Activated gamma-delta T cell treated with anti-CD3 and anti-CD28 coated beads, Interleukin-2, amount 50 U/mL, for 16 hours (primary cell): Measurements from ENCODE around the gene C16orf96.
"Not testable (repeated sequence)": the region's sequence is repeated elsewhere in the genome, so short reads cannot be mapped to it uniquely, and the experiment has no call there.

Experiments used
- DNase-seq: peaks from one replicate; pipeline ENCODE4 v3.0.0-alpha.2; 2020; ENCODE audit warnings: low read depth

Gene C16orf96

DNA sequence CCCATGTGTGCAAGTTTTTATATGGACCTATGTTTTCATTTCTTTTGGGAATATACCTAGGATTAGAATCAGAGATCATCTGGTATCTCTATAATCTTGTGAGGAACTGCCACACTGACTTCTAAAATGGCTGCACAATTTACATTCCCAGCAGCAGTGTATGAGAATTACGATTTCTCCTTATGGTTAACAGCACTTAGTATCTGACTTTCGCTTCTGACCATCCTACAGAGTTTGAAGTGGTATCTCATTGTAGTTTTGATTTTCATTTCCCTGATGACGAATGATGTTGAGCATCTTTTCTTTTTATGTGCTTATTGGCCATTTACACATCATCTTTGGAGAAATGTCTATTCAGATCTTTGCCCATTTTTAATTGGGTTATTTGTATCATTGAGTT, 10.0 kb downstream of the C16orf96 start:
- no peak for DNase-seq

GRCh38 chr16:4570086-4570485, 13.9 kb downstream of the C16orf96 start:
- no peak for DNase-seq

DNA sequence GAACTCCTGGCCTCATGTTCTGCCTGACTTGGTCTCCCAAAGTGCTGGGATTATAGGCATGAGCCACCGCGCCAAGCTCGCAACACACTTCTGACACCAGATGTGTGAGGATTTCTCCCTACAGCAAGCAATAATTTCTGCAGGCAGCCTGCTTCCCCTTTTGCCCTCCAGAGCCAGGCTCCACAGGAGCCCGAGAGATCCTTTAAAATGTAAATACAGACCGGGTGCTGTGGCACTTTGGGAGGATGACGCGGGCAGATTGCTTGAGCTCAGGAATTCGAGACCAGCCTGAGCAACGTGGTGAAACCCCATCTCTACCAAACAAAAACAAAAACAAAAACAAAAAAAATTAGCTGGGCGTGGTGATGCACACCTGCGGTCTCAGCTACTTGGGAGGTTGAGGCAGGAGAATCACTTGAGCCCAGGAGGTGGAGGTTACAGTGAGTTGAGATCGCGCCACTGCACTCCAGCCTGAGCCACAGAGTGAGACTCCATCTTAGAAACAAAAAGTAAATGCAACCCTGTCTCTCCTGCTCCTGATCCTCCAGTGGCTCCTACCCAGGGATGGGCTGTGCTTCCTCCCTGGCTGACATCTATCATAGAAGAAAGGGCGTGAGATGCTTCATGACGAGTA, 14.7 kb downstream of the C16orf96 start:
- DNase-seq = no peak

DNA sequence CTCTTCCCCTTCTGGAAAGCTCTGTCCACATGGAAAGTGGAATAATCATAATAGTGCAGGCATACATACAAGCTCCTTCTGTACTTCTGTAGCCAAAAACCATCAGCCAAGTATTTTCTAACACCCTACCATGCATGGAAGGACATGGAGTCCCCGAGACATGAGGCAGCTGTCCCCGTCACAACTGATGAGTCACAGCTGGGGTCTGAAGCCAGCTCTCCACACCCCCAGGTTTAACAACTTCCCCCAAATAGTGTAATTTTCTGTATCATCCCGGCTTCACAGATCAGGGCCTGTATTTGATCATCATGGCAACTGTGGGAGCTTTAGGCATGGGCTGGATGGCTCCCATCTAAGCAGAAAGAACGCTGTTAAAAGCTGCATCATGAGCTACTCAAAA, 16.6 kb downstream of the C16orf96 start:
- no peak for DNase-seq

DNA sequence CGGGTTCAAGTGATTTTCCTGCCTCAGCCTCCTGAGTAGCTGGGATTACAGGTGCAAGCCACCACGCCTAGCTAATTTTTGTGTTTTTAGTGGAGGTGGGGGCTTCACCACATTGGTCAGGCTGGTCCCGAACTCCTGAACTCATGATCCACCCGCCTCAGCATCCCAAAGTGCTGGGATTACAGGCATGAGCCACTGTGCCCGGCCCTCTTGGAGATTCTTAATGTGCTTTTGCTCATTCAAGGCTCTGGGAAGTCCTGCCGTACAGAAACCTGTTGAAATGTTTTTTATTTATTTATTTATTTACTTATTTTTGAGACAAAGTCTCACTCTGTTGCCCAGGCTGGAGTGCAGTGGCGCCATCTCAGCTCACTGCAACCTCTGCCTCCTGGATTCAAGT, 17.8 kb downstream of the C16orf96 start:
- DNase-seq = not testable (repeated sequence)

- DNase-seq = no peak
These were observed 19.0 kb downstream of the C16orf96 start for GRCh38 chr16:4574919-4575705.

- no peak for DNase-seq
These were observed 19.9 kb downstream of the C16orf96 start for GRCh38 chr16:4576008-4576407.

DNA sequence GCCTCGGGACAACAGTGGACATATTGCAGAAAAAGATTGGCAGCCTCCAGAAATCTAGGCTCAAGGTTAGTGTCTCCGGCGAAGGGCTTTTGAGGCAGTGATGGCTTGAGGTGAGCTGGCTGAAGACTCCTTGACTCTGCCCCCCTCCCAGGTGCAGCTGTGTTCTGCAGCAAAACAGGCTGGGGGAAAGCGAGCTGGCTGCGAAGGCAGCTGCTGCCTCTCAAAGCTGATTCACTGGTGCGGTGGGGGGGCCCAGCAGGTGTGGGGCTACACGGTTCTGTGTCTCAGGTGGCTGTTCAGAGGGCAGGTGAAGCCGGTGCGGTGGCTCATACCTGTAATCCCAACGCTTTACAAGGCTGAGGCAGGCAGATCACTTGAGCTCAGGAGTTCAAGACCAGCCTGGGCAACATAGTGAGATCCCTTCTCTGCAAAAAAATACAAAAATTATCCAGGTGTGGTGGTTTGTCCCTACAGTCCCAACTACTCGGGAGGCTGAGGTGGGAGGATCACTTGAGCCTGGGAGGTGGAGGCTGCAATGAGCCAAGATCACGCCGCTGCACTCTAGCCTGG, 22.9 kb downstream of the C16orf96 start:
- DNase-seq = no peak

GRCh38 chr16:4580250-4580649, 24.1 kb downstream of the C16orf96 start:
- no peak for DNase-seq

DNA sequence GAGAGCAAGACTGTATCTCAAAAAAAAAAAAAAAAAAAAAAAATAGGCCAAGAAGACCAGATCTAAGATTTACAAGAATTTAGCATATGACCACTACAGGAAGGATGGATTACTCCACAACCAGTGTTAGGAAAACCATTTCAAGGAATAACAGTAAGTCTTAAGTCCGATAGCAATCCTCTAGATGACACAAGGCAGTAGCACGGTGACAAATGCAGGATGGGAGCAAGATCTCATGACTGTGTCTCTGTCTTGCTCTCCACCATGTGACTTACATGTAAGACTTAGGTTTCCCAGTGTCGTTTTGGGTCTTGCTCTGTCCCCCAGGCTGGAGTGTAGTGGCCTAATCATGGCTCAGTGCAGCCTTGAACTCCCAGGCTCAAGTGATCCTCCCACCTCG, 27.8 kb downstream of the C16orf96 start:
- DNase-seq = no peak

DNA sequence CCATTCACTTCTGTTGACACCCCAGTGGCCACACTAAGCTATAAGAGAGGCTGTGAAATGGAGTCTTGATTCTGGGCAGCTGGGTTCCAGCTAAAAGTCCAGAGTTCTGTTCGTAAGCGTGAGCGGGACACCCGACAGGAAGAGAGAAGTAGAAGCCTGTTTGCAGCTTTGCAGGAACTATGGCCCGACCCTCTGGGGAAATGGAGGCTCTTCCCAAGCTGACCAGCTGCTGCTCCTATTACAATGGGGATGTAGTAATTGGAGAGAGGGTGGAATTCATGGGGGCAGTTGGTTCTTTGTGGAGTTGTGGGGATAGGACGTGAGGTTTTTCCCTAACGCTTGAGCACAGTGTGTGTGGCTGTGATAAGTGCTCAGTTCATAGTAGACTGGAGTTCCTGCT, 30.2 kb downstream of the C16orf96 start:
- DNase-seq = no peak

DNA sequence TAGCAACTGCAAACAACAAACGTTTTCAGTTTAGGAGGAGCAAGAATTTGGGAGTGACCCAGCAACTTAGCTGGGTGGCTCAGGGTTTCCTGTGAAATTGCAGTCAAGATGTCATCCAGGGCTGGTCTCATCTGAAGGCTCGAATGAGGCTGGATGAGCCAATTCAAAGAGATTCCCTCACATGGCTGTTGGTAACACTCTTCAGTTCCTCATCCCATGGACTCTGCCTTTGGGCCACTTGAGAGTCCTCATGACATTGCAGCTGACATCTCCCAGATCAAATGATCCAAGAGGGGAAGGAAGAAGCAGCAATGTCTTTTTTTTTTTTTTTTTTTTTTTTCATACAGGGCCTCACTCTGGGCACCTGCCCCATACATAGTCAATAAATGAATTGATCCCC, 32.2 kb downstream of the C16orf96 start:
- no peak for DNase-seq

DNA sequence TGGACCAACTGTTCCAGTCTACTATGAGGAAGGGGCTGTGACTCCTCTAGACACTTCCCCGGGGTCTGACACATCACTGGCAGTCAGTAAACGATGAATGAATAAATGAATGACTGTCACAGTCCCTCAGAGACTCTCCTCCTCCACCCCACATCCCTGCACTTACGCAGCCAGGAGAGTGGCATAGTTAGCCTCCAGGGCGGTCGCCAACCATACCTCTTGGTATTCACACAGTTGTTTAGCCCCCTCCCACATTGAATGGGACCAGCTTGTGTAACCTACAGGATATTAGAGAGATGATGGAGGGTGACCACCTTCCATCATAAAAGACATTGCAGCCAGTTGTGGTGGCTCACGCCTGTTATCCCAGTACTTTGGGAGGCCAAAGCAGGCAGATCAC, 32.8 kb downstream of the C16orf96 start:
- no peak for DNase-seq

DNA sequence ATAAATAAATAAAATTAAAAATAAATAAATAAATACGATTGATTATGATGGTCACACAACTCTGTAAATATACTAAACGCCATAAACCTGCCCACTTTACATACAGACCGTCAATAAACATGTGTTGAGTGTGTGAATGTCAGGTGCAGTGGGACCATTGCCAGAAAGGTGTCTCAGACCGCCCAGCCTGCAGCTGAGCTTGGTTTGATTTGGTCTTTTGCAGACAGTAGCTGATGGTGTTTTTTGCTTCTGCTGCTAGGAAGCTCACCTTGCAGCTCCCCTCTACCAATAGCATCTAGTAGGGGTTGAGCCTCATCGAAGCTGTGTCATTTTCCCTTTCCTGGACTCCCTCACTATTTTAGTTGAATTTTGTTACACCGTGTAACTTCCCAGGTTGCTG, 35.1 kb downstream of the C16orf96 start:
- no peak for DNase-seq

DNA sequence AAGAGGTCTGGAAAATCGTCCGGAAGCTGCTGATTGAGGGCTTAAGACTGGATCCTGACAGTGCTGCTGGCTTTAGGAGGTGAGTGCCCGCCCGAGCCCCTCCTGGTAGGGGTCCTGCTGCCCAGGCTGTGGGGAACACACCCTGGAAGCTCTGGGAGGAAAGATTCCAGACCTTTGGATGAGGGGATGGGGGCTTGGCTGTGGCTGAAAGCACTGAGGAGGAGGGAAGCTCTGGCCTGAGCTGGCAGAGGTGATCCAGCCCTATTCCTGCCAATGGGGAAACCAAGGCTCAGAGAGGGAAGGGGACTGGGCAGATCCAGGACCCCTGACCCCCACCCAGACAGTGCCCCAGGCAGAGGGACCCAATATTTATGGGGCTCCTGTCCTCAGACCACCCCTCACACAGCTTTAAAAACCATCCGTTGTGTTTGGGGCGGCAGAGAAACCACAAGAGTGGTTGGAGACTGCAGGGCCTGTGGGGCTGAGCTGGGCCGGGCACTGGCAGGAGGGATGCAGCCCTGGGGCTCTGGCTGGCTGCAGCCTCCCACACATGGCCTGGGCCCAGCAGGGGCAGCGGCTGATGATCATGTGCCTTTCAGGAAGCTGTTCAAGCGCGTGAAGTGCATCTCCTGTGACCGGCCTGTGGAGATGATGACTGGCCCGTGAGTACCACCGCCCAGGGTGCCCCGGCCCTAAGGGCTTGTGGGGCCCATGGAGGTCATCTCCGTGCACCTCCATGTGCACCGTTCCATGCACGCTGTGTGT, 35.7 kb downstream of the C16orf96 start:
- no peak for DNase-seq

DNA sequence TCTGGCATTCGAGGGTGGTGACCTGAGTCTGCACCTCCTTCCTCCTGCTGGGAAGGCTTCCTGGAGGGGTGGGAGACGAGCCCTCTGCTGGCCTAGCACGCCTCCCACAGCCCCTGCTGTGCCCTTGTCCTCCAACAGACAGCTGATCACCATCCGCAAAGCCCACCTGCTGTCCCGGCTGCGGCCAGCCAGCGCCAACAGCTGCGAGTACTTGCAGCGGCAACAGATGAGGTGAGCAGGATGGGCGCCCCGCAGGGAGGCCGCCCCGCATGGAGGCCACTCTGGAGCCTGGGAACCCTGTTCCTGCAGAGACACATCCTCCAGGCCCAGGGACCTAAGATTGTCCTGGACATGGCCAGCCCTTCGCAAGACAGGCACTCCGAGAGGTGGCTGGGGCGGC, 36.9 kb downstream of the C16orf96 start:
- no peak for DNase-seq

DNA sequence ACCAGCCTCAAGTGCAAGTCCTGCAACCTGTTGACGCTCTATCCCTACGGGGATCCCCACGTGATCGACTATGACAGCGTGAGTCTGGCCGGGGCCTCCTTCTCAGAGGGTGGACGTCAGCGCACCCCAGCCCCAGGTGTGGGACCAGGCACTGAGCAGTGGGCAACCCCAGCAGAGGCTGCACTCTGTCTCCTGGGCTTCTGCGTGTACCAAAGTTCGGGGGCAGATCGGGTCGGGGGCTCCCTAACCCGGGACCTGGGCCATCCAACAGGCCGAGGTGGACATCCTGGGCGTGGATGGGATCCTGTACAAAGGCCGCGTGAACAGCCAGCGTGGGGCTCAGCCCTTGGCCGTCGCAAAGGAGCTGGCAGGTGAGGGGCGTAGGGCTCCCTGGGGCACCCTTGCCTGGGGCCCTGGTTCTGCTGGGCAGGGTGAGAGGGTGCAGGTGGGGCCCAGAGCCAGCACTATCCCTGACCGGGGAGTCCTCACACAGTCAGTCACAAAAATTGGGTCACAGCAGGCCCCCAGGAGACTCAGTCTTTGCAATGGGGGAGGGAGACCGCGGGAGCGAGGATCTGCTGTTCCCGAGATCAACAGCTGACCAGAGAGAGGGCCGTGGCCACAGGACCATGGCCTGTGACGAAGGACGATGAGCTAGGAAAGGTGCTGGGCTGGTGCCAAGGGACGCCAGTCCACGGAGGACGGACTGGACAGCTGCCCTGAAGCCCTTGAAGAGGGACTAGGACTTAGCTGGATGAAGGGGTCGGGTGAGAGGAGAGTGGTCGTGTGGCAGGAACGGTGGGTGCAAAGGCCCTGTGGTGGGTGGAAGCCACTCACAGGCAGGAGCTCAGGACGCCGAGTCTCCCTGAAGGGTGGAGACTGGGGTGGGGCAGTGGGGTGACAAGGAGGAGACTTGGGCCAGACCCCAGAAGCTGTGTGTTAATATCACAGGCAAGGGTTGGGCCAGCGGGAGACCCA, 38.6 kb downstream of the C16orf96 start:
- no peak for DNase-seq

- DNase-seq = no peak
These were observed 41.0 kb downstream of the C16orf96 start for GRCh38 chr16:4597174-4597573.

DNA sequence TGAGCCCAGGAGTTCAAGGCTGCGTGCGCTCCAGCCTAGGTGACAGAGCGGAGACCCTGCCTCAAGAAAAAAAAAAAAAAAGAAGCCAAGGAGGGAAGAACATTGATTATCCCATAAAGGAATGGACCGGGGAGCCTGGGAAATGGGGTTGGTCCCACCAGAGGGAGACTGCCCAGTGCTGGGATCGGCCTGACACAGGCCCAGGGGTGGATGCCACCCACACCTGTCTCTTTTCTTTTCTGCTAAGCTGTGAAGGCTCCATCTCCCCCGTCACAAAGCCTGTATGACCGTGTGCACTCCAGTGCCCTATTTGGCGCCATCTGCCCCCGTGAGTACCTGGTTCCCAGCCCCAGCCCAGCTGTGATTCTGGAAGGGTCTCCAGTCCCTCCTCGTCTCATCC, 42.9 kb downstream of the C16orf96 start:
- DNase-seq = no peak

DNA sequence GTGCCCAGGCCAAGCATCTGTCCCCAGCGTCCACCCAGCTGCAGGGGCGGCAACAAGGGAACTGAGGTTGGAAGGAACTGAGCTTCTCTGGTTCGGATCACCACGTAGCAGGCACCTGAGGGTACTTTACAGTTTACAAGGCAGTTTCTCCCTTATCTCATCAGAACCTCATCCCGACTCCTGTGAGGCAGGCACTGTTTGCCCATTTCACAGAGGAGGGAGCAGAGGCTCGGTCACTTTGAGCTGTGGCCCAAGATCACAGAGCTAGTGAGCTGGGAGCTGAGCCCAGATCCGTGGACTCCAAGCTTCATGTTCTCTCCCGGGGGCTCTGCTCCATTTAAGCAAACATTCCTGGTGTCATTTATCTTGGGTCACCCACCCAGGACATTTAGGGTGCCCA, 43.4 kb downstream of the C16orf96 start:
- no peak for DNase-seq

DNA sequence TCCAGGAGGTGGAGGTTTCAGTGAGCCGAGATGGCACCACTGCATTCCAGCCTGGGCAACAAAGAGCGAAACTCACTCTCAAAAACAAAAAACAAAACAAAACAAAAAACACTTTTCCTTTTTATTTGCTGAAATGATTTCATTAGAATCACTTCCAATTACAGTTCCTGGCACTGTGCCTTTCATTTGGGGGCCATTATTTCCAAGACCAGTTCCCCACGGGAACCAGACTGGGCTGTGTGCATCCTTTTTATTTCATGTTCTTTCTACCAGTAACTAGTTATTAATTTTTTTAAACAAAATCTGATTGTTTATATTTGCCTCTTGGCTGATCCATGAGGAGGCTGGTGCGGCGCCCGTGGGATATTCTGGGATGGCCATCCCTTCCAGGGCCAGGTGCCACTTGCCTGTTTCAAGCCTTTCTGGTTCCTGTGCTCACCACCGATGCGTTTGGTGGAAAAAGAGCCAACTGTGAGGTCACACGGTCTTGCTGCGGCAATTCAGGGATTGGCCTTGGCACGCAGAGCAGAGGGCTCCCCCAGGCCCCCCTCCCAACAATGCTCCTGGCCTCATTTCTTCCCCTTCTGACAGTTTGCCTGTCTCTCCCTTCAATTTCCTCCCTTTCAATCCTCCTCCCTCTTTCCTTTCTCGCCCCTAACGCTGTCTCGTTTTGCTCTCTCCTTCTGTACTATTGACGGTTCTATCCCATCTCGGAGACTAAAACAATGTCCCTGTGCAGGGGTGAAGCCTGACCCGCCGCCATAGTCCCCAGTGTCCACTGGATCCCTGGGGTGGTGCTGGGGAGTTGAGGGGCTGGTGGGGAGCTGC, 45.1 kb downstream of the C16orf96 start:
- no peak for DNase-seq
